Vagina (tissue), 2 donors: ENCODE data around the gene OR4C13.
"Not testable (repeated sequence)": the region's sequence is repeated elsewhere in the genome, so short reads cannot be mapped to it uniquely, and the experiment has no call there.

Experiments
- CTCF ChIP-seq, 3 experiments: fragments of 450-650 bp in 2 of 3; fragments of 200-600 bp in 1 of 3; sonication (generic) in 1 of 3; IDR thresholded peaks; one replicate each; pipeline ENCODE4 v1.5.1; 2017 to 2019; ENCODE audit warnings: antibody characterized with exemption in 3 of 3, mild to moderate bottlenecking in 2 of 3, moderate library complexity in 2 of 3
- POLR2A ChIP-seq, 2 donors: fragments of 450-650 bp; IDR thresholded peaks; one replicate each; pipeline ENCODE4 v1.6.1; 2017; ENCODE audit warnings: antibody characterized with exemption in 2 of 2, mild to moderate bottlenecking in 2 of 2, moderate library complexity in 2 of 2

- not testable (repeated sequence) for TF ChIP-seq POLR2A, CTCF (IDR thresholded peaks at IDR 0.05)
Measured at GRCh38 chr11:49973439-49973838, 21.2 kb downstream of the OR4C13 start.
